Neural cell (in vitro differentiated cells): ENCODE measurements around the gene NTRK1.

Source experiments
- EP300 ChIP-seq: fragments of 450-650 bp; conservative IDR thresholded peaks from 2 replicates; pipeline ENCODE4 v1.6.1; 2014; ENCODE audit warnings: antibody characterized with exemption, mild to moderate bottlenecking, moderate library complexity; ENCODE audit not compliant: poor library complexity, severe bottlenecking
- EZH2 ChIP-seq: fragments of 200-600, 300-800 bp; shearing (Covaris generic), sonication (generic); IDR thresholded peaks from 2 replicates; pipeline ENCODE4 v1.6.1; 2014; ENCODE audit warnings: antibody characterized with exemption, low read length, borderline replicate concordance, mild to moderate bottlenecking; ENCODE audit not compliant: insufficient read depth, poor library complexity, severe bottlenecking
- RAD21 ChIP-seq: fragments of 450-650 bp; conservative IDR thresholded peaks from 2 replicates; pipeline ENCODE4 v1.6.1; 2014; ENCODE audit warnings: antibody characterized with exemption, mild to moderate bottlenecking, moderate library complexity
- TF ChIP-seq, protein P1 (sequence below): fragments of 450-650 bp; IDR thresholded peaks from 2 replicates; pipeline ENCODE4 v1.5.1; 2014; ENCODE audit warnings: antibody characterized with exemption, mild to moderate bottlenecking, moderate library complexity; ENCODE audit not compliant: poor library complexity, severe bottlenecking
- TF ChIP-seq, protein P2 (sequence below): IDR thresholded peaks from 2 replicates; pipeline ENCODE4 v1.6.1; 2012; ENCODE audit warnings: borderline replicate concordance

DNA sequence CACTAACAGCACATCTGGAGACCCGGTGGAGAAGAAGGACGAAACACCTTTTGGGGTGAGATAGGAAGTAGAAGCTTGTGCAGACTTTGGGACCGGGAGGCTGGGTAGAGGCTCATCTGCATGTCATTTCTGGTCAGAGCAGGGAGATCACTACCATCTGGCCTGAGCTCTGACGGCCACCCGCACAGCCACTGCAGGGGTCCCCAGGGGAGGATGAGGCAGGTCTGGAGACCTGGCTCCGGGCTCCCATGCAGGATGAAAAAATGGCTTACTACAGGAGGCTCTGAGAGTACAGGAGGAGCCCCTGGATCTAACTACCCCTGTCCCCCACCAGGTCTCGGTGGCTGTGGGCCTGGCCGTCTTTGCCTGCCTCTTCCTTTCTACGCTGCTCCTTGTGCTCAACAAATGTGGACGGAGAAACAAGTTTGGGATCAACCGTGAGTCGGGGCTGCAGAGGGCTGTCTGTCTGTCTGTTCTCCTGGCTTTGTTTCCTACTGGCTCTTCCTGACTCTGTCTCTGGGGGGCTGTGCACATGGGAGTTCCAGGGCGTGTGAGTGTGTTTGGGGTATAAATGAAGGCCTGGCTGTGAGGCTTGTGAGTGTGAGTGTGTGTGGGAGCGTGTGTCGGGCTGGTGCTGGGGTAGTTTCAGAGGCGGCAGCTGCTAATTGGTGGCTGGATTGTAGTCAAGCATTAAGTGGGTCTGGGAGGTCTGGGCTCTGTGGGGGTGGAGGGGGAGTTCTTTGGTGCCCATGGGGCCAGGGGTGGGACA, 14.1 kb downstream of the NTRK1 start:
- TF ChIP-seq RAD21 (no peak), EP300 (no peak), EZH2 (no peak)
- TF ChIP-seq, protein P1, sequence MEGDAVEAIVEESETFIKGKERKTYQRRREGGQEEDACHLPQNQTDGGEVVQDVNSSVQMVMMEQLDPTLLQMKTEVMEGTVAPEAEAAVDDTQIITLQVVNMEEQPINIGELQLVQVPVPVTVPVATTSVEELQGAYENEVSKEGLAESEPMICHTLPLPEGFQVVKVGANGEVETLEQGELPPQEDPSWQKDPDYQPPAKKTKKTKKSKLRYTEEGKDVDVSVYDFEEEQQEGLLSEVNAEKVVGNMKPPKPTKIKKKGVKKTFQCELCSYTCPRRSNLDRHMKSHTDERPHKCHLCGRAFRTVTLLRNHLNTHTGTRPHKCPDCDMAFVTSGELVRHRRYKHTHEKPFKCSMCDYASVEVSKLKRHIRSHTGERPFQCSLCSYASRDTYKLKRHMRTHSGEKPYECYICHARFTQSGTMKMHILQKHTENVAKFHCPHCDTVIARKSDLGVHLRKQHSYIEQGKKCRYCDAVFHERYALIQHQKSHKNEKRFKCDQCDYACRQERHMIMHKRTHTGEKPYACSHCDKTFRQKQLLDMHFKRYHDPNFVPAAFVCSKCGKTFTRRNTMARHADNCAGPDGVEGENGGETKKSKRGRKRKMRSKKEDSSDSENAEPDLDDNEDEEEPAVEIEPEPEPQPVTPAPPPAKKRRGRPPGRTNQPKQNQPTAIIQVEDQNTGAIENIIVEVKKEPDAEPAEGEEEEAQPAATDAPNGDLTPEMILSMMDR, result no peak
- TF ChIP-seq, protein P2, sequence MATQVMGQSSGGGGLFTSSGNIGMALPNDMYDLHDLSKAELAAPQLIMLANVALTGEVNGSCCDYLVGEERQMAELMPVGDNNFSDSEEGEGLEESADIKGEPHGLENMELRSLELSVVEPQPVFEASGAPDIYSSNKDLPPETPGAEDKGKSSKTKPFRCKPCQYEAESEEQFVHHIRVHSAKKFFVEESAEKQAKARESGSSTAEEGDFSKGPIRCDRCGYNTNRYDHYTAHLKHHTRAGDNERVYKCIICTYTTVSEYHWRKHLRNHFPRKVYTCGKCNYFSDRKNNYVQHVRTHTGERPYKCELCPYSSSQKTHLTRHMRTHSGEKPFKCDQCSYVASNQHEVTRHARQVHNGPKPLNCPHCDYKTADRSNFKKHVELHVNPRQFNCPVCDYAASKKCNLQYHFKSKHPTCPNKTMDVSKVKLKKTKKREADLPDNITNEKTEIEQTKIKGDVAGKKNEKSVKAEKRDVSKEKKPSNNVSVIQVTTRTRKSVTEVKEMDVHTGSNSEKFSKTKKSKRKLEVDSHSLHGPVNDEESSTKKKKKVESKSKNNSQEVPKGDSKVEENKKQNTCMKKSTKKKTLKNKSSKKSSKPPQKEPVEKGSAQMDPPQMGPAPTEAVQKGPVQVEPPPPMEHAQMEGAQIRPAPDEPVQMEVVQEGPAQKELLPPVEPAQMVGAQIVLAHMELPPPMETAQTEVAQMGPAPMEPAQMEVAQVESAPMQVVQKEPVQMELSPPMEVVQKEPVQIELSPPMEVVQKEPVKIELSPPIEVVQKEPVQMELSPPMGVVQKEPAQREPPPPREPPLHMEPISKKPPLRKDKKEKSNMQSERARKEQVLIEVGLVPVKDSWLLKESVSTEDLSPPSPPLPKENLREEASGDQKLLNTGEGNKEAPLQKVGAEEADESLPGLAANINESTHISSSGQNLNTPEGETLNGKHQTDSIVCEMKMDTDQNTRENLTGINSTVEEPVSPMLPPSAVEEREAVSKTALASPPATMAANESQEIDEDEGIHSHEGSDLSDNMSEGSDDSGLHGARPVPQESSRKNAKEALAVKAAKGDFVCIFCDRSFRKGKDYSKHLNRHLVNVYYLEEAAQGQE, result no peak
